ENCODE measurements around the gene SNU13. TPM values are rescaled to one million over a fixed set of nuclear protein-coding genes. Genes with fewer than 3 reads are reported as not detected.
"Not testable (repeated sequence)": the region's sequence is repeated elsewhere in the genome, so short reads cannot be mapped to it uniquely, and the experiment has no call there.

SNU13 gene
- total and polyA plus RNA-seq, 5 donors from 2014 or later, result 159 to 341 (median 313) TPM

- Mint-ChIP-seq H3K4me1 (peaks cover 9 to 37% (median 22%) of the 10 kb centered on the region in 4 donors), H3K9me3 (no peaks in the 10 kb centered on the region), H3K4me3 (peak overlapping the region; percentile 43 to 95 (median 84)), H3K27me3 (no peaks in the 10 kb centered on the region), H3K36me3 (no peaks in the 10 kb centered on the region), H3K27ac (peak overlapping the region; percentile 93 to 99 (median 99))
- H3K36me3 ChIP-seq (ENCODE audit: control insufficient read depth, insufficient read depth, low read length), result peaks cover 9% of the 10 kb centered on the region
- no peaks in the 10 kb centered on the region for H3K27me3 ChIP-seq (ENCODE audit: control insufficient read depth, insufficient read depth, low read length)
- no peak overlapping the region for H3K4me3 ChIP-seq (ENCODE audit: low read depth, low read length)
- ATAC-seq (ENCODE audit: low read depth in 2 of 2) (no peak), DNase-seq (no peak)
- H3K27ac ChIP-seq (ENCODE audit: insufficient read depth, low read length, poor library complexity, severe bottlenecking), result peak overlapping the region; percentile 29
- no peaks in the 10 kb centered on the region for H3K9me3 ChIP-seq (ENCODE audit: control insufficient read depth in 2 of 2, low read length in 2 of 2)
- H3K4me1 ChIP-seq (ENCODE audit: control insufficient read depth, insufficient read depth, low read length, poor library complexity, severe bottlenecking), result peaks cover 21% of the 10 kb centered on the region
Measured at GRCh38 chr22:41690476-41690875, 1.8 kb upstream of the SNU13 start.

GRCh38 chr22:41687901-41688364 lies 734 bp downstream of the SNU13 start:
- no peaks in the 10 kb centered on the region for H3K27me3 Mint-ChIP-seq
- peaks cover 9 to 45% (median 30%) of the 10 kb centered on the region in 4 donors for H3K4me1 Mint-ChIP-seq
- Histone ChIP-seq H3K27ac (ENCODE audit: insufficient read depth, low read length, poor library complexity, severe bottlenecking) (peak overlapping the region; percentile 97), H3K36me3 (ENCODE audit: control insufficient read depth, insufficient read depth, low read length) (no peaks in the 10 kb centered on the region), H3K4me3 (ENCODE audit: low read depth, low read length) (peak overlapping the region; percentile 94), H3K4me1 (ENCODE audit: control insufficient read depth, insufficient read depth, low read length, poor library complexity, severe bottlenecking) (peaks cover 23% of the 10 kb centered on the region), H3K27me3 (ENCODE audit: control insufficient read depth, insufficient read depth, low read length) (no peaks in the 10 kb centered on the region), H3K9me3 (ENCODE audit: control insufficient read depth in 2 of 2, low read length in 2 of 2) (no peaks in the 10 kb centered on the region)
- peak overlapping the region; percentile 95 to 98 (median 97) for H3K4me3 Mint-ChIP-seq
- ATAC-seq (ENCODE audit: low read depth in 2 of 2), result no peak
- peak overlapping the region; percentile 99 for H3K27ac Mint-ChIP-seq
- DNase-seq, result peak in 1 of 3 donors; percentile 53
- no peaks in the 10 kb centered on the region for H3K9me3 Mint-ChIP-seq
- H3K36me3 Mint-ChIP-seq, result no peaks in the 10 kb centered on the region

GRCh38 chr22:41686890-41687289 lies 1.8 kb downstream of the SNU13 start:
- Mint-ChIP-seq H3K27ac (peak overlapping the region; percentile 92 to 99 (median 99)), H3K4me1 (peaks cover 17 to 54% (median 33%) of the 10 kb centered on the region in 4 donors), H3K4me3 (peak overlapping the region; percentile 95 to 98 (median 97))
- not testable (repeated sequence) for H3K36me3 Mint-ChIP-seq; H3K9me3 ChIP-seq (ENCODE audit: control insufficient read depth in 2 of 2, low read length in 2 of 2); DNase-seq; H3K27me3 Mint-ChIP-seq; H3K27me3 ChIP-seq (ENCODE audit: control insufficient read depth, insufficient read depth, low read length); H3K36me3 ChIP-seq (ENCODE audit: control insufficient read depth, insufficient read depth, low read length); H3K9me3 Mint-ChIP-seq; ATAC-seq (ENCODE audit: low read depth in 2 of 2)
- Histone ChIP-seq H3K4me1 (ENCODE audit: control insufficient read depth, insufficient read depth, low read length, poor library complexity, severe bottlenecking) (peaks cover 29% of the 10 kb centered on the region), H3K27ac (ENCODE audit: insufficient read depth, low read length, poor library complexity, severe bottlenecking) (peak overlapping the region; percentile 97), H3K4me3 (ENCODE audit: low read depth, low read length) (peak overlapping the region; percentile 94)

GRCh38 chr22:41684194-41684593 lies 4.5 kb downstream of the SNU13 start:
- Histone ChIP-seq H3K4me3 (ENCODE audit: low read depth, low read length) (no peak overlapping the region), H3K27ac (ENCODE audit: insufficient read depth, low read length, poor library complexity, severe bottlenecking) (no peak overlapping the region), H3K4me1 (ENCODE audit: control insufficient read depth, insufficient read depth, low read length, poor library complexity, severe bottlenecking) (peaks cover 36% of the 10 kb centered on the region), H3K9me3 (ENCODE audit: control insufficient read depth in 2 of 2, low read length in 2 of 2) (no peaks in the 10 kb centered on the region), H3K36me3 (ENCODE audit: control insufficient read depth, insufficient read depth, low read length) (peaks cover 17% of the 10 kb centered on the region), H3K27me3 (ENCODE audit: control insufficient read depth, insufficient read depth, low read length) (no peaks in the 10 kb centered on the region)
- DNase-seq, result no peak
- Mint-ChIP-seq H3K4me1 (peaks cover 13 to 61% (median 28%) of the 10 kb centered on the region in 4 donors), H3K9me3 (peaks cover 0 to 3% (median 0%) of the 10 kb centered on the region in 7 donors), H3K27me3 (no peaks in the 10 kb centered on the region), H3K4me3 (peak overlapping the region in 1 of 4 donors; percentile 75), H3K27ac (peak overlapping the region; percentile 56 to 100 (median 99)), H3K36me3 (peaks cover 3% of the 10 kb centered on the region)
- ATAC-seq (ENCODE audit: low read depth in 2 of 2), result no peak

- H3K36me3 ChIP-seq (ENCODE audit: control insufficient read depth, insufficient read depth, low read length), result peaks cover 19% of the 10 kb centered on the region
- ATAC-seq (ENCODE audit: low read depth in 2 of 2) (no peak), DNase-seq (no peak)
- H3K27ac ChIP-seq (ENCODE audit: insufficient read depth, low read length, poor library complexity, severe bottlenecking), result peak overlapping the region; percentile 93
- peaks cover 31% of the 10 kb centered on the region for H3K4me1 ChIP-seq (ENCODE audit: control insufficient read depth, insufficient read depth, low read length, poor library complexity, severe bottlenecking)
- peak overlapping the region in 3 of 4 donors; percentile 19 to 100 (median 77) for H3K4me3 Mint-ChIP-seq
- H3K9me3 ChIP-seq (ENCODE audit: control insufficient read depth in 2 of 2, low read length in 2 of 2), result no peaks in the 10 kb centered on the region
- H3K27me3 ChIP-seq (ENCODE audit: control insufficient read depth, insufficient read depth, low read length), result no peaks in the 10 kb centered on the region
- H3K4me1 Mint-ChIP-seq, result peaks cover 13 to 56% (median 24%) of the 10 kb centered on the region in 4 donors
- H3K4me3 ChIP-seq (ENCODE audit: low read depth, low read length), result no peak overlapping the region
- no peaks in the 10 kb centered on the region for H3K27me3 Mint-ChIP-seq
- H3K27ac Mint-ChIP-seq, result peak overlapping the region in 2 of 3 donors; percentile 99 to 100
- H3K9me3 Mint-ChIP-seq, result peaks cover 0 to 3% (median 0%) of the 10 kb centered on the region in 7 donors
- peaks cover 3% of the 10 kb centered on the region for H3K36me3 Mint-ChIP-seq
Measured at GRCh38 chr22:41683616-41684015, 5.1 kb downstream of the SNU13 start.

- no peaks in the 10 kb centered on the region for H3K9me3 ChIP-seq (ENCODE audit: control insufficient read depth in 2 of 2, low read length in 2 of 2)
- H3K9me3 Mint-ChIP-seq, result peaks cover 0 to 3% (median 0%) of the 10 kb centered on the region in 7 donors
- H3K36me3 Mint-ChIP-seq, result peaks cover 9% of the 10 kb centered on the region
- peak overlapping the region; percentile 95 to 100 (median 99) for H3K27ac Mint-ChIP-seq
- H3K27ac ChIP-seq (ENCODE audit: insufficient read depth, low read length, poor library complexity, severe bottlenecking), result peak overlapping the region; percentile 93
- no peaks in the 10 kb centered on the region for H3K27me3 ChIP-seq (ENCODE audit: control insufficient read depth, insufficient read depth, low read length)
- peaks cover 25% of the 10 kb centered on the region for H3K36me3 ChIP-seq (ENCODE audit: control insufficient read depth, insufficient read depth, low read length)
- no peak for DNase-seq
- peaks cover 27% of the 10 kb centered on the region for H3K4me1 ChIP-seq (ENCODE audit: control insufficient read depth, insufficient read depth, low read length, poor library complexity, severe bottlenecking)
- H3K4me3 ChIP-seq (ENCODE audit: low read depth, low read length), result peak overlapping the region; percentile 82
- peak overlapping the region; percentile 97 to 100 (median 98) for H3K4me3 Mint-ChIP-seq
- ATAC-seq (ENCODE audit: low read depth in 2 of 2), result no peak
- peaks cover 17 to 59% (median 22%) of the 10 kb centered on the region in 4 donors for H3K4me1 Mint-ChIP-seq
- no peaks in the 10 kb centered on the region for H3K27me3 Mint-ChIP-seq
Measured at GRCh38 chr22:41683052-41683451, 5.6 kb downstream of the SNU13 start.

GRCh38 chr22:41682033-41682807 lies 6.4 kb downstream of the SNU13 start:
- Mint-ChIP-seq H3K4me3 (peak overlapping the region; percentile 97 to 100 (median 98)), H3K36me3 (peaks cover 13% of the 10 kb centered on the region), H3K27me3 (no peaks in the 10 kb centered on the region), H3K4me1 (peaks cover 14 to 54% (median 19%) of the 10 kb centered on the region in 4 donors), H3K9me3 (peaks cover 0 to 3% (median 0%) of the 10 kb centered on the region in 7 donors), H3K27ac (peak overlapping the region; percentile 95 to 100 (median 99))
- peak; percentile 81 to 88 (median 87) for DNase-seq
- H3K9me3 ChIP-seq (ENCODE audit: control insufficient read depth in 2 of 2, low read length in 2 of 2), result no peaks in the 10 kb centered on the region
- H3K27me3 ChIP-seq (ENCODE audit: control insufficient read depth, insufficient read depth, low read length), result no peaks in the 10 kb centered on the region
- H3K36me3 ChIP-seq (ENCODE audit: control insufficient read depth, insufficient read depth, low read length), result peaks cover 31% of the 10 kb centered on the region
- peak overlapping the region; percentile 82 for H3K4me3 ChIP-seq (ENCODE audit: low read depth, low read length)
- H3K27ac ChIP-seq (ENCODE audit: insufficient read depth, low read length, poor library complexity, severe bottlenecking), result peak overlapping the region; percentile 93
- H3K4me1 ChIP-seq (ENCODE audit: control insufficient read depth, insufficient read depth, low read length, poor library complexity, severe bottlenecking), result peaks cover 19% of the 10 kb centered on the region
- peak; percentile 87 to 89 for ATAC-seq (ENCODE audit: low read depth in 2 of 2)

All from CD4-positive, CD25-positive, alpha-beta regulatory T cell (primary cell).